HUES6 (cell line): Measurements from ENCODE around the gene HLTF.

Experiments
- H3K27ac ChIP-seq: 2 replicates; pipeline ENCODE4 v1.7.0; 2013; ENCODE audit warnings: low read depth, mild to moderate bottlenecking, low read length, inconsistent platforms
- H3K27me3 ChIP-seq: 2 replicates; pipeline ENCODE4 v1.6.1; 2013; ENCODE audit warnings: low read length; ENCODE audit not compliant: control insufficient read depth, insufficient read depth
- H3K36me3 ChIP-seq: 2 replicates; pipeline ENCODE4 v1.6.1; 2013; ENCODE audit warnings: low read length; ENCODE audit not compliant: control insufficient read depth, insufficient read depth
- H3K4me1 ChIP-seq: 2 replicates; pipeline ENCODE4 v1.6.1; 2013; ENCODE audit warnings: low read length; ENCODE audit not compliant: control insufficient read depth, insufficient read depth
- H3K4me3 ChIP-seq: 2 replicates; pipeline ENCODE4 v1.5.1; 2013; ENCODE audit warnings: low read depth, low read length
- H3K9ac ChIP-seq: one replicate; pipeline ENCODE4 v1.6.1; 2013; ENCODE audit warnings: mild to moderate bottlenecking, low read length
- H3K9me3 ChIP-seq: 2 replicates; pipeline ENCODE4 v1.6.1; 2013; ENCODE audit warnings: low read depth, low read length; ENCODE audit not compliant: control insufficient read depth, insufficient read depth

Gene HLTF

DNA sequence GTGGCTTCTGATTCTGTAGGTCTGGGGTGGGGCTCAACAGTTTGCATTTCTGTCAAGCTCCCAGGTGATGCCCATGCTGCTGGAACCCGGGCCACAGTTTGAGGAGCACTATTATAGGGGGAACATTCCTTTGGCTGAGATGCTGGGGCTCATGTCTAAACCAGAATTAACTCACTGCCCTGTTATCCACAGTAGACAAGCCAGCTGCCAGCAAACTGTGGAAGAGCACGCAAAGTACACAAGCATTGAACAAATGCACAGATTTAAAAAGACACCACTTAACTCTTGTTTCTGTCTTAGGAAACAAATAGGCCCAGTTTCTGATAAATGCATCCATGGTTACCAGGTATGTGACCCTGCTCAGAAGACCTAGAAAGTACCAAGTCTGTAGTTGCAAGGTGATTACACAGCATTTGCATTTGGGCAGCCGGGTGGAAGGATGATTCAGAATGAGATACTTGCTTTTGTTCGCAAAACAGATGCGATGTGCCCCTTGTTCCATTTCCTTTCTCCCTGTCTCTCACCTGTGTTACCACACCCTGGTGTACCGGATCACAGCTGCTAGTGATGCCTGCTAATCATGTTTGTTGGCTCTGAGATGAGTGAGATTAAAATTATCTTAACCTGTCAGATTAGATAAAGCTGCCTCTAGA, 82.6 kb downstream of the HLTF start:
- Histone ChIP-seq H3K36me3 (peaks cover 4% of the 10 kb centered on the region; the same call in 1 of the 2 replicates), H3K27me3 (no peaks in the 10 kb centered on the region), H3K4me3 (no peak overlapping the region), H3K9ac (no peak overlapping the region), H3K4me1 (peaks cover 27% of the 10 kb centered on the region), H3K27ac (no peak overlapping the region), H3K9me3 (no peaks in the 10 kb centered on the region)

DNA sequence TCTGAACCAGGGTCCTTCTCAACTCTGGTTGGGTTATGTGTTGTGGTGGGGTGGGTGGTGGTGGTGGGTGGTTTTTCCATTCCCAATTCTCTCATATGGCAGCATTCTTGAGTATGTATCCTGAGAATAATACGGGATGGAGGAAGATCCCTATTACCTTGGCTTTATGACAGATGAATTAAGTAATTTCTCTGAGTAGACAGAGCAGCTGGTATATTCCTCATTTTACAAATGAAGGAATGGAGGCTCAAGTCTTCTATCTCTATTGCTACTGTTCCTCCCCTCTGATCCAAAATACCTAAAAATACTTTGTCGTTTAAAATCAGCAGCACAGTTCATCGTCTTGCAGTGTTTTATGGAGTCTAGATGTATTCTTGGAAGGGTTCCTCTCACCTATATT, 84.6 kb downstream of the HLTF start:
- peaks cover 33% of the 10 kb centered on the region for H3K4me1 ChIP-seq
- H3K9ac ChIP-seq = no peak overlapping the region
- peaks cover 3% of the 10 kb centered on the region; the same call in 1 of the 2 replicates for H3K36me3 ChIP-seq
- no peaks in the 10 kb centered on the region for H3K27me3 ChIP-seq
- no peaks in the 10 kb centered on the region for H3K9me3 ChIP-seq
- H3K27ac ChIP-seq = no peak overlapping the region
- H3K4me3 ChIP-seq = no peak overlapping the region

GRCh38 chr3:149000206-149000745, 86.1 kb downstream of the HLTF start:
- peaks cover 15% of the 10 kb centered on the region for H3K36me3 ChIP-seq
- no peaks in the 10 kb centered on the region for H3K9me3 ChIP-seq
- H3K9ac ChIP-seq = no peak overlapping the region
- no peaks in the 10 kb centered on the region for H3K27me3 ChIP-seq
- no peak overlapping the region for H3K4me3 ChIP-seq
- peaks cover 33% of the 10 kb centered on the region for H3K4me1 ChIP-seq
- no peak overlapping the region for H3K27ac ChIP-seq

DNA sequence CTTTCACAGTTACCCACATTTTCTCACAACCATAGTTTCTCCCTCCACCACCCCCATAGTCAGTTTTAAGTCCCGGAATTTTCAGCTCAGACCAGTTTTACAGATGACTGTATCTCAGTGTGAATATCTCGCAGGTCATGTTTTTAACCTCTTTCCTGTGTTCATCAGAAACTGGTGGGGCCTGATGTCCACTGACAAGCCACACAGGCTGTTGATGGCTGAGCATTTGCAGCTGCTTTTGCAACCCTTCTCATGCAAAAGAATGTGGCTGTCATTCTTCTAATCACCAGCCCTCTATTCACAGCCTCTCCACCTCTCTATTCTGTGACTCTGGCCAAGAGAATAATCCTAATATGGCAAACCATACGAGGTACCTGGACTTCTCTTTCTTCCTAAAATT, 86.5 kb downstream of the HLTF start:
- H3K4me1 ChIP-seq = peaks cover 31% of the 10 kb centered on the region
- H3K27ac ChIP-seq = no peak overlapping the region
- H3K27me3 ChIP-seq = no peaks in the 10 kb centered on the region
- no peak overlapping the region for H3K4me3 ChIP-seq
- H3K9me3 ChIP-seq = no peaks in the 10 kb centered on the region
- no peak overlapping the region for H3K9ac ChIP-seq
- peaks cover 15% of the 10 kb centered on the region for H3K36me3 ChIP-seq

DNA sequence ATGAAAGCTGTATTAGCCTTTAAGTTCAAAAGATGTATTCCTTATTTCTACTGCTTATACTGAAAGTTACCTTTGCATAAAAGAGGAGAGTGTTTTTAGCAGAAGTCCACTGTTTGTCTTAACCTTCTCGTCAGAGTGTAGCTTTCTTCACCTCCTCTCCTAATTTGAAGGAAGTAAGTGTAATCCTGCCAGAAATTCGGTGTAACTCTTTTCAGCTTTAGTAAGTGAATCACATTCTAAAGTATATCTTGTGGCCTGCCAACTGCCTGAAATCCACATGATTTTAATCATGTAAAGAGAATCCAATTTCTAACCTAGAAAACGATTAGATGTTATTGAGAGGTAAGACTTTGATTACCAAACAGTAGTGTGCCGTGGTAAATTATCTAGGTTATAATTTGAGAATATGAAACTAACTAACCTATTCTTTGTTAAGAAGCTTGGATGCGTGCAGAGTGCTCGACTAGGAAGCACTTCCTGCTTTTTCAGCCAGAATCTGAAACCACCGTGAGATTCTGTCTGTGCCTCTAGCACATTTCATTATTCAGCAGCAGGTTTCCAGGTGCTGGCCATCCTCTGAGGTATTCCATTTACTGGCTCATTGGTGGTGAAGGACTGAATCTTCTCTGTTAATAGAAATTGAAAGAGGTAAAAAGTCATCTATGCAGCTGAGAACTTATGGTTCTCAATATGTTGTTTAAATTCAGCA, 87.5 kb downstream of the HLTF start:
- Histone ChIP-seq H3K4me3 (no peak overlapping the region), H3K36me3 (peaks cover 18% of the 10 kb centered on the region), H3K9me3 (no peaks in the 10 kb centered on the region), H3K27me3 (no peaks in the 10 kb centered on the region), H3K9ac (no peak overlapping the region), H3K4me1 (peaks cover 22% of the 10 kb centered on the region), H3K27ac (no peak overlapping the region)

GRCh38 chr3:148998297-148998696, 88.0 kb downstream of the HLTF start:
- H3K9ac ChIP-seq = no peak overlapping the region
- no peak overlapping the region for H3K4me3 ChIP-seq
- H3K36me3 ChIP-seq = peaks cover 18% of the 10 kb centered on the region
- peaks cover 18% of the 10 kb centered on the region for H3K4me1 ChIP-seq
- no peak overlapping the region for H3K27ac ChIP-seq
- H3K9me3 ChIP-seq = no peaks in the 10 kb centered on the region
- H3K27me3 ChIP-seq = no peaks in the 10 kb centered on the region

- peaks cover 4% of the 10 kb centered on the region for H3K27me3 ChIP-seq
- no peaks in the 10 kb centered on the region for H3K9me3 ChIP-seq
- H3K27ac ChIP-seq = no peak overlapping the region
- H3K36me3 ChIP-seq = peaks cover 18% of the 10 kb centered on the region
- H3K4me3 ChIP-seq = no peak overlapping the region
- peaks cover 19% of the 10 kb centered on the region for H3K4me1 ChIP-seq
- H3K9ac ChIP-seq = no peak overlapping the region
Observed at GRCh38 chr3:148997623-148998022, 88.7 kb downstream of the HLTF start.

DNA sequence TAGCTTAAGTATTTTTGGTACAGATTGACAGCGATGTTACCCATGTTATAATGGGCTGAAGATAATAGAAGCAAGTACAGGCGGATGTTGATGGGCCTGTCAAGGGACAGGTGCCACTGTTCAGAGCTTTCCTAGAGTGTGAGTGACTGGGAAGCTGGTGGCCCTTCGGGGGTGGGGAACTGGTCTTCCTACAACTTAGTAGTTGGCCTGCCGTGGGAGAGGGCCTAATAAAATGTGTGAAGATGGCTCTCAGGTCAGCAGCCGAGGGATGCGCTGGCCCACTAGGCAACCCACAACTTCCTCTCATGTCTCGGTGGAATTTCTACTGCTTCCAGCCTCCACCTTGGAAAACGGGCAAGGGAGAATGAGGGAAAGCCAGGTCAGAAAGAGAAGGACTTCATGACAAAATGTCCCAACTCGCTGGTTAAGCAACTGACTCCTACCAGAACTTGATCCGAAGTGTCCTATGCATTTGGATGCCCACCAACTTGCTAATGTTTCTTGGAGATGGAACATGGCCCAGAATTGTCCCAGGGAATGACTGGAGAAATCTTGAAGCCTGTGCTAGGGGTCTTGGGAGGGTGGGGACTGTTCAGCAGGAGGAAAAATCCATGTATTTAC, 93.6 kb downstream of the HLTF start:
- no peak overlapping the region for H3K9ac ChIP-seq
- H3K27ac ChIP-seq = no peak overlapping the region
- peaks cover 17% of the 10 kb centered on the region for H3K4me1 ChIP-seq
- no peaks in the 10 kb centered on the region for H3K9me3 ChIP-seq
- peaks cover 11% of the 10 kb centered on the region for H3K27me3 ChIP-seq
- peak overlapping the region; percentile 81 for H3K4me3 ChIP-seq
- peaks cover 18% of the 10 kb centered on the region for H3K36me3 ChIP-seq

DNA sequence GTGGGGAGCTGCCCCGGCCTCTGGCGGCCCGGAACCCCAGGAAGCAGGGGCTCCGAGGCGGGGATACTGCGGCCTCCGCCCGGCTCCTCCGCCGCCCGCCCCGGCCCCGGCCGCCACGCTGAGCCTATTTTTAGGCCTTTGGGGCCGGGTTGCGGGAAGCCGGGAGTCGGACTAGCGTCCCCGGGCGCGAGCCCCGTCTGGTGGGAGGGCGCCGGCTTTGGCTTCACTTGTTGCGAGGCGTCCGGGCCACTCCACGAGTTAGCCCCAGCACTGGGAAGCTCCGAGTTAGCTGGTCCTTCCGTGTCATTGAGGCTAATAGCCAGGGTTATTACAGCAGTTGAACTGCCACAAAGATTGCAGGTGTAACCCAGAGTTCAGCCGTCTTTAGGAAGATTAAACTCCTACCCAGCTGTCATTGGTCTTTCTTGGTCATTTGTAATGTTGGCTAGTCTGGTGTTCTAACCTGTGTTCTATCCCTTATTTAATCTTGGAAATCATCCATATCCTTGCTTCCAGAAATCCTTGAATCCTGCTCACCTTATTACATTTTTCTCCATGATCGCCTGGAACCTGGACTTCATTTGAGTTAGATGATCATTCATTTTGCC, 94.2 kb downstream of the HLTF start:
- Histone ChIP-seq H3K9ac (peak overlapping the region; percentile 77), H3K4me3 (peak overlapping the region; percentile 81), H3K36me3 (peaks cover 18% of the 10 kb centered on the region), H3K4me1 (peaks cover 17% of the 10 kb centered on the region), H3K27me3 (peaks cover 11% of the 10 kb centered on the region), H3K27ac (no peak overlapping the region), H3K9me3 (no peaks in the 10 kb centered on the region)

DNA sequence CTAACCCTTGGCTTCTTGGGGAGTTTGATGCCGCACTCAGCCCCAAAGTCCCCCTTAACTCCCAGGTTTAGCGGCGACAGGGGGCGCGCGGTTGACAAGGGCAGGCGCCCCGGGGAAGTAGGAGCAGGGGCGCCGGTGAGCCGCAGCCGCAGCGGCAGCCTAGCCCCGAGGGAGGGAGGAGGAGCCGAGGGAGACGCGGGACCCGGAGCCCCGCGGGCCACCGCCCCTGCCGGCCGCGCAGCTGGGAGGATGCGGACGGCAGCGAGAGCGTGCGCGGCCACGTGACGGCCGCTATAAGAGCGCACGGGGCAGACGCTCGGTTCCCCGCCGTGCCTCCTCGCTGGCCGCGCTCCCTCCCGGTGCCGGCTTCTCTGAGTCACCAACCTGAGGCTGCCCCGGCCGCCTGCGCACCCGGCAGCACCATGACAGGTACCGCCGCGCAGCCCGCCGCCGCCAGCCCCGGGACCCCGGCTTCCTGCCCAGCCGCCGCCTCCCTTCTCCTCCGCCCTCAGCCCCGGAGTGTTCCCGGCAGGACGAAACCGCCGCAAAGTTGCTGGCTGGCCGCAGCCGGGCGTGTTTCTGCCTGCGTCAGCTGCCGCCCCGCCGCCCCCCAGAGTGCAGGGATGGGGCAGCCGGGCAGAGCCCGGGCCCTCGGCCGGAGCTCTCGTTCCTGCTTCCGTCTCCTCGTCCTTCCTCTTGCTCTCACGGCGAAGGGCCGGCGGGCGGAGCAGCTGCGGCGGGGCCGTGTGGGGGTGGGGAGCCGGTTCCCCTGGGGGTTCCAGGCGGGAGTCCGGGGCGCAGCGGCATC, 94.9 kb downstream of the HLTF start, which contains the start of gene GYG1:
Gene GYG1 (plus strand): TSS at position 322 of the 808 bp plus-strand sequence. CDS start 101 bp downstream, at position 423.
- Histone ChIP-seq H3K4me1 (peaks cover 17% of the 10 kb centered on the region), H3K4me3 (peak within 1 kb of the TSS; percentile 81), H3K27me3 (peaks cover 11% of the 10 kb centered on the region), H3K36me3 (peaks cover 12% of the 10 kb centered on the region), H3K9me3 (no peaks in the 10 kb centered on the region), H3K9ac (peak within 1 kb of the TSS; percentile 77), H3K27ac (peak within 1 kb of the TSS; percentile 52; the same call in 1 of the 2 replicates)
